ENCODE measurements around the gene SLC12A7.
A peak's percentile ranks its signal among the peaks of the same experiment; 100 is the strongest.

SLC12A7 gene

DNA sequence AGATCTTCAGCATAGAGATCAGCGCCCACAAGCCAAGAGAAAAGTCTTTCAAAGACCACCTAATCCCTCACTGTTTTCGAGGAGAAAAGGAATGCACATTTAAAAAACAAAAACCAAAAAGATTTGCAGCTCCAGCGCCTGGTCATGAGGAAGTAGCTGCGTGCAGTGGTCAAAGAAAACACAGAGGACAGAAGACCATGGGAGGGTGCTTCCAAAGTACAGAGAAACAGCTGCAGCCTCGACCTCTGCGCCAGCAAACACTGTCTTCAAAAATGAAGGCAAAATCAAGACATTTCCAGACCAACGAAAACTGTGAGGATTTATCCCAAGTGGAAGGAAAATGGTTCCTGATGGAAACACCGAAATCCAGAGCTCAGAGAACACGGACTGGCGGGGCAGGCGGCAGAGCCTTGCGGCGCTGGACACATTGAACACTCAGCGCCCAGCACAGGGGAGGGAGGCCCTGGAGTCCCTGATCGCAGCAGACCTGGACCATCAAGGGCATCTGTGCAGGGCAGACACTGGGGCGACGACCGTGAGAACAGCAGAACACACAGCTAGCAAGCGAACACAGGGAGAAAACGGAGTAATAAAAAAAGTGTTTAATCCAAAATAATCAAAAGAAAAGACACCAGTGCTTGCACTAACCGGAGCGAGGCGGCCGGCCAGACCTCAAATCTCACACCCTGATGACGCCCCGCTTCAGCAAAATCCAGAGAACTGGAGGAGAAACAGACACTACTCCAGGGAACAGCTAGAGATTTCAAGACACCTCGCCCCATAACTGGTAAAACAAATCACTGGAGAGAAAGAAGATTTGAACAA, 12.6 kb upstream of the SLC12A7 start:
- DNase-seq, result no peak

- no peak for DNase-seq
Observed at GRCh38 chr5:1123418-1124147, 11.7 kb upstream of the SLC12A7 start.

DNA sequence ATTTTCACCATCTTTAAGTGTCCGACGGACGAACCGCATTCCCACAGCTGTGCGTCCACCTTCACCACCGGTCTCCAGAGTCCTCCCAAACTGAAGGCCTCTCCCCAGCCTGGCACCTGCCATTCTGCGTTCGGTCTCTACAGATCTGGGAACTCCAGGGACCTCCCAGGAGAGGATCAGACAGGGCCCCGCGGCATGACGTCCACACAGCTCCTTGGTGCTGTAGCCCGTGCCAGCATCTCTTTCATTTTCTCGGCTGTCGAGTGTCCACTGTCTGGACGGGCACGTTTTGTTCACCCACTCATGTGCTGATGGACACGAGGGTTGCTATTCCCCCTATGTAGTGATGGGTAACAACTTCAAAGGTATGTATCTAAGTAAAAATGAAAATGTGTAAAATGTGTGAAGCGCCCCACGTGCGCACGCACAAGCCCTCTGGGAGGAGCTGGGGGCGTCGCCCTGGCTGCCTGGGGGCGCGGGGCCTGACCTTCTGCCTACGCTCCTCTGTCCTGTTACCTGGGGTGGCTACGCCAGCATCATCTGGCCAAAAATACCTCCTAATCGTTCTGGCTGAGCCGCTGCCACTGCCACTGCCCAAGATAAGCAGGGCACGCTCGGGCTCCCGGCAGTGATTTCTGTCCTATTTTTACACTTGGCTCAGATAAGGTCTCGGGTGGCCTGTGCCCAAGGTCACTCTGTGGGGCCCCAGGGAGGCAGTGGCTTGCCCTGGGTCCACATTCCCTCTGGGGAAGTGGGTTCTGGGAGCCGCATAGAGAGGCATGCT, 10.8 kb upstream of the SLC12A7 start:
- no peak for DNase-seq

- DNase-seq, result no peak
Observed at GRCh38 chr5:1121891-1122290, 10.0 kb upstream of the SLC12A7 start.

GRCh38 chr5:1121044-1121443, 9.2 kb upstream of the SLC12A7 start:
- no peak for DNase-seq

DNA sequence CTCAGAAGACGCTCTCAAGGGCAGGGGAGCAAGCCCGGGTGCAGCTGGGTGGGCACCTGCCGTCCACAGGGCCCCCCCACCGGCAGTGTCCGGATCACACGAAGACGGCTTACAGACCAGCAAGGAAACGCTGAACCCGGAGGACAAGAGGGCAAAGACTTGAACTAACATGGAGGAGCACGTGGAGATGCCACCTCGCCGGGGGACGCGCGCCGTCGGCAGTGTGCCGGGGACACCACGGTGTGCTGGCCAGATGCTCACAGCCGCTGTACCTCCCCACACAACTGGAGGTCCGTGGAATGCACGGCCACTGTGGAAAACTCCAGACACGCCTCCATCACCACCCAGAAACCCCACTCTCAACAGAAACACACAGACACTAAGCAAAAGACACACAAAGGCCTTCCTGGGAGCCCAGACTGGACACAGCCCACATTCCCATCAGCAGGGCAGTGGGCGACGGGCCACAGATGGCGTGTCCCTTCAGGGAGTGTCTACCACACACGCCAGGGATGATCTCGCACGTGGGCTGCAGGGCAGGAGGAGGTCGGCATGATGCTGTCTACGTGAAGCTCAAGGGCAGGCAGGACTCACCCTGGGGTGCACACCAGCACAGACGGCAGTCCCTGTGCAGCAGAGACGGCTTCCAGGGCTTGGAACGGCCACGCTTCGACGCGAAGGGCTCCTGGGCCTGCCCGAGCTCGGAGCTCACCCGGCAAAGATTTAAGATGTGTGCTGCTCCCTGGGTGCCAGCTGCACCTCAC, 8.6 kb upstream of the SLC12A7 start:
- DNase-seq, result no peak

GRCh38 chr5:1119312-1119831, 7.5 kb upstream of the SLC12A7 start:
- no peak for DNase-seq

- DNase-seq, result no peak
Observed at GRCh38 chr5:1118738-1119137, 6.9 kb upstream of the SLC12A7 start.

DNA sequence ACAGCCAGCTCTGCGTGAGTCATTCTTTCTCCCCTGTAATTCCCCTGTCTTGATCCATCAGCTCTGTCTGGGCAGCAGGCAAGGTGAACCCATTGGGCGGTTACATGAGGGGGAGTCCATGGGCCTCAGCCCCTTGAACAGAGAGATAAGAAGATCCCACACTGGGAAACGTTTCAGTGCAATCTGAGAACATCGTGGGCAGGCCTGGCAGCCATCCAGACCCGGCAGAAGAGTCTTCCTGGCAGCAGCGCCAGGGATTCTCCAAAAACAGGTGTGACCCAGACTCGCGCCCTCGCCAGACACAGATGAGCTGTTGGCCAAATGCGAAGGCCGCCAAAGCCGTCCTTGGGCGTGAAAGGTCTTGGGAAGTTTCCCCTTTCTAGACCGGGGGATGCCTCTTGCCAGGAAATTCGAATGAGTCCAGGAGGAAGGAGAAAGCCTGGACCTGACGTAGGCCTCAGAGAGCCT, 6.4 kb upstream of the SLC12A7 start:
- peak; percentile 78 for DNase-seq

DNA sequence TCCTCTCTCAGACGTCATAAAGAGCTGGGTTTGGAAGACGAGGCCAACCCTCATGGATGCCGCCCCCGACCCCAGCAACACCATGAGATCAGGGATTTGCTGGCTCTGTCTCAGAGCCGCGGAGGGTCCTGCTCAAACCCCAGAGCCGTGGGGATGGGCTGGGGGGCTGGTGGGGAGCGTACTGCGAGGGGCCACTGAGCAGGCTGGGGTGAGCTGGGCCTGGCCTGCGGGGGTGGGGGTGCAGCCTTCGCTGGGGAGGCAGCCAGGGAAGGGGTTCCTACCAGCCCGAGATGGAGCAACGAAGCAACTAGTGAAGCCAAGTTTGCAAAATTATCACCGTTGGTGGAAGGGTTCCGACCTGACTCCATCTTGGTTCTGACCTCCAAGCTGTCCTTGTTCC, 5.1 kb upstream of the SLC12A7 start:
- DNase-seq, result no peak

DNA sequence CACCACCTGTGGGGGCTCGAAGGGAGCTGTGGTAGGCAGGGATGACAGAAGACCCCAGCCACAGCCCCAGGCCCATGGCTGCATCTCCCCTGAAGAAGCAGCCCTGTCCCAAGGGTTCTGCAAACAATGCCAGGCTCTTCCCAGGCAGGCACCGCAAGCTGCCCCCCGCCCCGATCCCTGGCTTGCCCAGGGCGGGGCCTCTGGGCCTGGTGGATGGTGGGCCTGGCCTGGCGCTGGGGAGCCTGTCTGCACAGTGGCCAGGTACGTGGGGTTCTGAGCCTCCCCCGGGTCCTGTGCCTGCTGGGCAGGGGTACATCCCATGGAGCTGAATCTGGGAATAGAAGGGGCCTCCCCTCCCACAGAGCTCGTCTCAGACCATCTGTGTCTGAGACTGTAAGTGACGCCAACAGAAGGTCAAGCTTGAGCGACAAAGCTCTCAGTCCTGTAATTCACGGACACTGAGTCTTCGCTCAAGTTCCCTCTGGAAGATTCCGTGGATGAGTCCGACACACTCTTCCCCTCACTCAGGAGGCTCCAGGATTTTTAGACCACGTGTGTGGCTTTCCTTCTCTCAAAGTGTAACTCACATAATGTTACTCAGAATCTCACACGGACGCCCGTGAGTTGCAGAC, 4.4 kb upstream of the SLC12A7 start:
- DNase-seq, result no peak

- DNase-seq, result no peak
Observed at GRCh38 chr5:1115123-1115815, 3.4 kb upstream of the SLC12A7 start.

DNA sequence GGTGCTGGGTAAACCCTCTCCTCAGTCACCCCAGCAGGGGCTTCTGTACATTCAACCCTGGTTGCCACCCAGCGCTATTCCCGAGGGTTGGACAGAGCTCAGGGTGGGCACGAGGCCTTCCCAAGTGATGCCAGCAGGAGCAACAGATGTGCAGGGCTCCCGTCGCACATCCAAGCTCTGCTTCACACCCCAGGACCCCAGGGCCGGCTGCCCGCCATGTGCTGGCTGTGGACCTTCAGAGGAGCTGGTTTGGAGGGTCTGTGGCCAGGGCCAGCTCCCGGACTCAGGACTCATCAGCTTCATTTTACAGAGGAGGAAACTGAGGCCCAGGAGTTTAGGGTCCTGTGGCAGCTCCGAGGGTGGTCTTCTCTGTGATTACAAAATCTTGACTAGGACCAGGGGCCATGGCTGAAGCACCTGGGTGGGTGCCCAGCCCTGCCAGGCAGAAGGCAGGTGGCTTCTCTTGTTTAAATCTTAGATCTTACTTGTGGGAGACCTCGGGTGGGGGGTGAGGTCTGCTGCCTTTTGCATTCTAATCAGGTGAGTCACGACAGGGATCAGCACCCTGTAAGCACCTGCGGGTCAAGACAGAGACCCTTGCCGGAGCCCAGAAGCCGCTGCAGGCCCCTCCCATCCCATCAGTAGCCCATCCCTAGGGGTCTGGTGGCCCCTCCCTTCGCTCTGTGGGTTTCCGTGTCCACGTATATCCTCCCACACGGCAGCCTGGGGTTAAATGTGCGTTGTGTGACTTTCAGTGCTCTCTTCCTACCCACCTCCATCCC, 2.1 kb upstream of the SLC12A7 start:
- DNase-seq, result no peak

- no peak for DNase-seq
Observed at GRCh38 chr5:1113332-1113690, 1.4 kb upstream of the SLC12A7 start.

DNA sequence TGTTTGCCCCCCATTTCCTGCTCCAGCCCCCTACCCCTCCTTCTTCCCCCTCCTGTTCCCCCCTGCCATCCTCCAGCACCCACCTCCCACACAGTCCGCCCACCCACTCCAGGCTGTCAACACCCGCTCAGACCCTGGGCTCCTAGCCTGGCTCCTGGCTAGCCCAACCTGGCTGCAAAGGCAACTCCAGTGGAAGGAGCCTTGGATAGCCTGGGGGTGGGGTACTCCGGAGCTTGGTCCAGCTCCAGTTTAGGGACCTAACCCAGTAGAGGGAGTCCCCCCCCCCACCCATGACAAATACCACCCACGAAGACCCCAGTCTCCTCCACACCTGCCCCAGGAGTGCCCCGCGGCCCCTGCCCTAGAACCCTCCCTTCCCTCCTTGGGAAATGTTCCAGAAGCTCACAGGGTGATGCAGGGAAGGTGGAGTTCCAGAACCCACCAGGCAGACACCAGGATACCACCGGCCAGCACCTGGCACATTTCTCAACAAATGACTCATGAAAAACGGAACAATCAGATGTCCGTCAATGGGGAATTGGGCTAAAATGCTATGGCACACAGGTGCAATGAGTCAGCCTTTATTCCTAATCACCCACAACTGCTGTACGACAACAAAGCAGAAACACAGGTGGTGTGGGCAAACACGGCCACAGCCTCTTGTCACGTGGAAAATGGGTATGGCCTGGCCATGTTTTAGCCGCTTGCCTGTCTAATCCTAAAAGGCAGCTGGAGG, 901 bp upstream of the SLC12A7 start:
- DNase-seq, result no peak

DNA sequence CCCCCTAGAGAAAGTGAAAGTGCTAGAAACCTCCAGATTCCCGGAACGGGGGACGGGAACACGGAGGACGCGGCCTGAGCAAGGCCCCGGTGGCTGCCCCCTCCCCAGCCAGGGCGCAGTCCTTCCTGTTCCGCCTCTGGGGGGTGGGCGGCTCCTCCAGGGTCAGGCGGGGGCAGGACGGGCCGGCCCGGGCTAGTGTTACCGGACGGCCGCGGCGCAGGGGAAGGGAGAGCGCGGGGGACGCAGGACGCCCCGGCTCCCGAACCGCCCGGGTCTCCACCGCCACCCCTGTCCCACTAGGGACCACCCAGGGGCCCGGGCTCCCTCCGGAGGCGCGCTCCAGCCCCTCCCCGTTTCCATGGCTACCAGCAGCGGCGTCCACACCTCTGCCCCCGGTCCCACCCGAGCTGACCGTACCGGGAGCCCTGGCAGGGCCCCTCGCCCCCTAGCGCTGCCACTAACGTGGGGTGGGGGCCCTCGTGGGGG, 579 bp downstream of the SLC12A7 start:
- DNase-seq, result no peak

DNA sequence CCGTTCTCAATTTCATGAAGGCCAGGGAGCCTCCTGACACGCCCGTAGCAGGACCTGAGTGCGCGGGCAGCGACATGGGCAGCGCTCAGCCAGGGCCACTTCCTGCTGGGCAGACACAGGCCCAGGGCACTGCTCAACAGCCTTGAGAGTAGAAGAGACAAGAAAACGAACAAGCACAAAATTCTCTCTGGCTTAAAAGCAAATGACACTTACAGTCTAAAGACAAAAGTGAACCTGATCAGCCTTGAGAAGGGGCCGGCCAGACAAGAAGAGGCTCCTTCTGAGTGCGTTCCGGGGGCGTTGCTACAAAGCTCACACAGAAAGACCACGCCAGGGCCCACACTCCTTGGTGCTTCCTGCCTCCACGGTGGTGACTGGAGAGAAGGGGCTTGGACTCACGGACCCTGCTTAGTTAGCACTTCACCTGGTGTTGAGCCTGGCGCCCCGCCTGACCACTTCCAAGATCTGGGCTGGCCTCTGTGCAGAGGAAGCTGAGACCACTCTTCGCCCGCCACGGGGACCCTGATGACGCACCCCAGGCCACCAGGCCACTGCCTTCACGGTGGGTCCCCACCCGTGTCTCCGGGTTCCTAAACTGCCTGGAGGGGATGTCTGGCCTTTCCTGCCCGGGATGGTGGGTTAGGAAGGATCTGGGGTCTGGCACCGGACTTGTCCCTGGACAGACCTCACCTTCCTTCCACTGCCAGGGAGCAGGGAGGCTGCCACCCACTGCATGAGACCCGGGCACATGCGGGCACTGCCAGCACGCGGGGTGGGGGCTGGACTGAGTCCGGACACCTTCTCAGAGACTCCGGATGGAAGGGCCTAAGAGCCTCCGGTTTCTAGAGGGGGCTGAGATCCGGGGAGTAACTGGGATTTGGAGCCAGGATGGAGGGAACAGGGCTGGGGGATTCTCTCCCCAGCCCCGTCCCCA, 1.3 kb downstream of the SLC12A7 start:
- no peak for DNase-seq

- no peak for DNase-seq
Observed at GRCh38 chr5:1109542-1110306, 2.1 kb downstream of the SLC12A7 start.
